ENCODE measurements around the gene INPP4B.

DNA sequence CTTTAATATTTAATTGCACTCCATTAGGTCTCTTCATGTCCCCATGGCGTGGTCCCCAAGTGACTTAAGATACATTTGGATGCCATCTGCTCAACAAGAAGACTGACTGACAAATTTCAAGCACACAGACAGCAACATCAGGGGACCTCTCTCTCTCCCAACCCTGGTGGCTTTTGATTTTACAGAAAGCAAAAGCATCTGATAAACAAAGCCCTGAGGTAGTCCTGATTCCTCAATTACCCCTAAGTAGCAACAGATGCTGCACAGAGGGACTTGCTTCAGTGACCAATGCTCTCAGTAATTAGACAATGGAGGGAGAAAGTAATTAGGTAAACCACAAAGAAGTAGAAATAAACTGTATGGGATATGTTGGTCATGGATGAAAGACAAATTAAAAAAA, 426.4 kb downstream of the INPP4B start:
- no peak for TF ChIP-seq EP300 (IDR thresholded peaks at IDR 0.05)
- TF ChIP-seq POLR2A (IDR thresholded peaks at IDR 0.05): no peak
- TF ChIP-seq, protein P1, sequence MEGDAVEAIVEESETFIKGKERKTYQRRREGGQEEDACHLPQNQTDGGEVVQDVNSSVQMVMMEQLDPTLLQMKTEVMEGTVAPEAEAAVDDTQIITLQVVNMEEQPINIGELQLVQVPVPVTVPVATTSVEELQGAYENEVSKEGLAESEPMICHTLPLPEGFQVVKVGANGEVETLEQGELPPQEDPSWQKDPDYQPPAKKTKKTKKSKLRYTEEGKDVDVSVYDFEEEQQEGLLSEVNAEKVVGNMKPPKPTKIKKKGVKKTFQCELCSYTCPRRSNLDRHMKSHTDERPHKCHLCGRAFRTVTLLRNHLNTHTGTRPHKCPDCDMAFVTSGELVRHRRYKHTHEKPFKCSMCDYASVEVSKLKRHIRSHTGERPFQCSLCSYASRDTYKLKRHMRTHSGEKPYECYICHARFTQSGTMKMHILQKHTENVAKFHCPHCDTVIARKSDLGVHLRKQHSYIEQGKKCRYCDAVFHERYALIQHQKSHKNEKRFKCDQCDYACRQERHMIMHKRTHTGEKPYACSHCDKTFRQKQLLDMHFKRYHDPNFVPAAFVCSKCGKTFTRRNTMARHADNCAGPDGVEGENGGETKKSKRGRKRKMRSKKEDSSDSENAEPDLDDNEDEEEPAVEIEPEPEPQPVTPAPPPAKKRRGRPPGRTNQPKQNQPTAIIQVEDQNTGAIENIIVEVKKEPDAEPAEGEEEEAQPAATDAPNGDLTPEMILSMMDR (IDR thresholded peaks at IDR 0.05): no peak
